ENCODE measurements around the gene RNF168.
"Not testable (repeated sequence)": the region's sequence is repeated elsewhere in the genome, so short reads cannot be mapped to it uniquely, and the experiment has no call there.

The RNF168 gene

DNA sequence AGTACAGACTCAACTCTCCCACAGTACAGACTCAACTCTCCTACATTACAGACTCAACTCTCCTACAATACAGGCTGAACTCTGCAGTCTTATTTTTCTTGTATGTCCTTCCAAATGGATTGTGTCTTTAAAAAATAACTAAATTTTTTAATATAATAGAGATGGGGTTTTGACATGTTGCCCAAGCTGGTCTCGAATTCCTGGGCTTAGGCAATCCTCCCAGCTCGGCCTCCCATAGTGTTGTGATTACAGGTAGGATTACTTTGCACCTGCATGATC lies 40.2 kb downstream of the RNF168 start:
- DNase-seq: no peak

DNA sequence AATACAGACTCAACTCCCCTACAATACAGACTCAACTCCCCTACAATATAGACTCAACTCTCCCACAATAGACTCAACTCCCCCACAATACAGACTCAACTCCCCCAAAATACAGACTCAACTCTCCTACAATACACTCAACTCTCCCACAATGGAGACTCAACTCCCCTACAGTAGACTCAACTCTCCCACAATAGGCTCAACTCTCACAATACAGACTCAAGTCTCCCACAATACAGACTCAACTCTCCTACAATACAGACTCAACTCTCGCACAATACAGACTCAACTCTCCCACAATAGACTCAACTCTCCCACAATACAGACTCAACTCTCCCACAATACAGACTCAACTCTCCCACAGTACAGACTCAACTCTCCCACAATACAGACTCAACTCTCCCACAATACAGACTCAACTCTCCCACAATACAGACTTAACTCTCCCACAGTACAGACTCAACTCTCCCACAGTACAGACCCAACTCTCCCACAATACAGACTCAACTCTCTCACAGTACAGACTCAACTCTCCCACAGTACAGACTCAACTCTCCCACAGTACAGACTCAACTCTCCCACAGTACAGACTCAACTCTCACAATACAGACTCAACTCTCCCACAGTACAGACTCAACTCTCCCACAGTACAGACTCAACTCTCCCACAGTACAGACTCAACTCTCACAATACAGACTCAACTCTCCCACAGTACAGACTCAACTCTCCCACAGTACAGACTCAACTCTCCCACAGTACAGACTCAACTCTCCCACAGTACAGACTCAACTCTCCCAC lies 40.7 kb downstream of the RNF168 start:
- DNase-seq: not testable (repeated sequence)

DNA sequence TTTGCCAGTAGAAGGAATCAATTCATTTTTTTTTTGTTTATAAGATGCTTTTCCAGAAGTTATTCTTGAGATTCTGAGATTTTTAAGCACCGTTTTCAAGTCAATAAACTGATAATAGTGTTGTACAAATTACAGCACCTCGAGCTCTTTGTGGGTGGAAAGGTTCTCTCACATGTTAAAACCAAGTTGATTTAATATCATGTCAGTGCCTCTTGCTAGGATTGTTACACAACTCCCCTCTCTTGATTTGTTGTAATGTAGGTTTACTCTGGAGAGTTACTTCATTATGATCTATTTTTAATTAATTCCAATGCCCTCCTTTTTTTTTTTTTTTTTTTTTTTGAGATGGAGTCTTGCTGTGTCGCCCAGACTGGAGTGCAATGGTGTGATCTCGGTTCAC lies 45.5 kb downstream of the RNF168 start:
- peak; percentile 3 to 17 for DNase-seq

DNA sequence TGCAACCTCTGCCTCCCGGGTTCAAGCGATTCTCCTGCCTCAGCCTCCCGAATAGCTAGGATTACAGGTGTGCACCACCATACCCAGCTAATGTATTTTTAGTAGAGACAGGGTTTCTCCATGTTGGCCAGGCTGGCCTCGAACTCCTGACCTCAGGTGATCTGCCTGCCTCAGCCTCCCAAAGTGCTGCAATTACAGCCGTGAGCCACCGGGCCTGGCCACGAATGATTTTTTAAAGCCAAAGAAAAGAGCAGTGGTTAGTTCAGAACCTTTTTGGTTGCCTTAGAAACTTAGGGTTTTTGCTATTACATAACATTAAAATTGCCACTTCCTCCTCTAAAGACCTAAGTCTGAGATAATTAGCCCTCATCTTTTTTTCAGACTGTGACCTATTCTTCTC lies 46.1 kb downstream of the RNF168 start:
- peak; percentile 77 to 79 for DNase-seq

DNA sequence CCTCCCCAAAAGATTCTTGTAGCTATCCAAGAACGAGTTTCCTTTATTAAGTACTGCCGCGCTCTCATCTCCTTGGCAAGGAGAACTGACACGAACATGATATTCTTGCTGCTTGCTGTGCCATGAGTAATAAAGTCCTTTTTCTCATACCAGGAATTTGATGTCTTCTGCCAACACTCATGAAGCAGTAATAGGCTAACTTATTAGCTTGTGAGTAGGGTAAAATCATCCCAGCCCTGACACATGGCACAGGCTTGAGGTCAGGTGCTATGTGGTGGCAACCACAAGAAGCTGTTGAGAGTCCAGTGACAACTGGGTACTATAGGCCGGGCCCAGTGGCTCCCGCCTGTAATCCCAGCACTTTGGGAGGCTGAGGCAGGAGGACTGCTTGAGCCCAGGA lies 48.6 kb downstream of the RNF168 start:
- DNase-seq: no peak

DNA sequence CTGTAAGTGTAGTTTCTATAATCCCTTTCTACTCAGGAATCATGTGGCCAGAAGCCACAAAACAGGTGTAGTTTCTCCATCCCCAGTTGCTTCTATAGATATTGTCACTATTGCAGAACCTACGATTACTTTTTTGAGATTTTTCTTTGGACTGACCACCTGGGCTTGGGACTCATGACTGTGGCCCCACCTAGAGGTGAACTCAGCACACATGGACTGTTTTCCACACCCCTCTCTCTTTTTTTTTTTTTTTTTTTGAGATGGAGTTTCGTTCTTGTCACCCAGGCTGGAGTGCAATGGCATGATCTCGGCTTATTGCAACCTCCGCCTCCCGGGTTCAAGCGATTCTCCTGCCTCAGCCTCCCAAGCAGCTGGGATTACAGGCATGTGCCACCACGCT lies 58.2 kb downstream of the RNF168 start:
- peak in 1 of 2 donors; percentile 56 for DNase-seq

DNA sequence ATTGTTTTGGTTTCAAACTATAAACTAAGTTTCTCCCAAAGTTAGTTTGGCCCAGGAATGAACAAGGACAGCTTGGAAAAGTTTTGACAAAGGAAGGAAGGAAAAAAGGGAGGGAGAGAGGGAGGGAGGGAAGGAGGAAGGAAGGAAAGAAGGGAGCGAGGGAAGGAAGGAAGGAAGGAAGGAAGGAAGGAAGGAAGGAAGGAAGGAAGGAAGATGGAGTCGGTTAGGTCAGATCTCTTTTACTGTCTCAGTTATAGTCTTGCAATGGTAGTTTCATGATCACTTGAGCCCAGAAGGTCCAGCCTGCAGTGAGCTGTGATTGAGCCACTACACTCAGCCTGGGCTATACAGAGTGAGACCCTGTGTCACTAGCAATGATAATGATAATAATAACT lies 59.1 kb downstream of the RNF168 start:
- DNase-seq: no peak

DNA sequence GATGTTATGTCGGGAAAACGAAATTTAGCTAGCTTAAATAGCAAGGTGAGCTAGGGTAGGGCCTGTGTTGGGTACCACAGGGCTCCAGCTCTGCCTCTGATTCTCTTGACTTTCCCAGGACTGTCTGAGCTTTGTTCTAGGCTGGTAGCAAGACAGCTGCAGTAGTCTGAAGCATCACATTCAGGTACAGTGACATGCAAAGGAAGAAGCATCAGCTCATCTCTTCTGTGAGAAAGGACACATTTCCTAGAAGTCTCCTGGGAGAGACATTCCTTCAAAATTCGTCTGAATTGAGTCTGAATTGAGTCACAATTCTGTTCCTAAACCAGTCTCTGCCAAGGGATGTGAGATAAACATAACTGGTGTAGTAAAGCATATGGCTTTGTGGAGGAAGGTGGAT lies 62.9 kb downstream of the RNF168 start:
- DNase-seq: no peak

DNA sequence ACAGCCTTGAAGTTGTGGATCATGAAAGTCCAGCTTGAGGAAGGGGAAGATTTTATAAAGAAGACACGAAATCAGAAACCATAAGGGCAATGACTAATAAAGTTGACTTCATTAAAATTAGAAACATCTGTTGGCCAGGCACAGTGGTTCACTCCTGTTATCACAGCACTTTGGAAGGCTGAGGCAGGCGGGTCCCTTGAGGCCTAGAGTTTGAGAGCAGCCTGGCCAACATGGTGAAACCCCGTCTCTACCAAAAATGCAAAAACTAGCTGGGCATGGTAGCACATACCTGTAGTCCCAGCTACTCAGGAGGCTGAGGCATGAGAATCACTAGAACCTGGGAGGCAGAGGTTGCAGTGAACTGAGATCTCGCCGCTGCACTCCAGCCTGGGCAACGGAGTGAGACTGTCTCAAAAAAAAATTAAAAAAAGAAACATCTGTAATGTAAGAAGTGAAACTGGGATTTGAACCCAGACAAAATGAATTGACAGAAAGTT lies 63.5 kb downstream of the RNF168 start:
- no peak for DNase-seq

DNA sequence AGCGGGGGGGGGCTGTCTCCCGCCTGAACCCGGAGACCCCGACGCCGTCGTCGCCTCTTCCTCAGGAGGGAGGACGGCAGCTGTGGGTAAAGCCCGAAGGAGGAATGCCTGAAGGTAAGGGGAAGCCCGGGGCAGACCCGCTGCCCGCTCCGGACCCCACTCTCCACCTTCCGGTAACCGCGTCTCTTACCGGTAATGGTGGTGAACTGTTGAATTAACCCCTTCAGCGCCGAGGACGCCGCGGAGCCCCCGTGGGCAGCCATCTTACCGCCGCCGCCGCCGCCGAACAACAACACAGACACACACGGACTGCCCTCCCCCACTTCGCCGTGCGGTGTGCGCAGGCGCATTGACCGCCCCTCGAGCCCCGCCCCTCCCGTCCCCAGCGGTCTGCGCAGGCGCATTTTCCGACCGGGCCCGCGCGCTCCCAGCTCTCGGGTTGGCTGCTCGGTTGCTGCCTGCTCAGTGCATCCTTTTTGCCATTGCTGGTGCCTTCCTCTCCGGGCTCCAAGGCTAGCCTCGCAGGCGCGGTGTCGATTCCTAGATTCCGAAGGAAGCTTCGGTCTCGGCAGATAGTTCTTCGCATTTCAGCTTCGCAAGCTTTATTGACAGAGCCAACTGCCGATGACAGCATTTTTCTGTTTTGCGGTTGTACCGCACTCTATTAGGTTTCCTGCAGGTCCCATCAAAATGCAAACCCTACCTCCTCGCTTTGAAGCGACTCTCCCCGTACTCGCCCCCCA lies 71.3 kb downstream of the RNF168 start, which contains the start of gene UBXN7:
Gene UBXN7 (minus strand): TSS at position 291 of the 743 bp plus-strand sequence. CDS start 28 bp downstream, at position 263.
- peak; percentile 89 to 97 for DNase-seq

DNA sequence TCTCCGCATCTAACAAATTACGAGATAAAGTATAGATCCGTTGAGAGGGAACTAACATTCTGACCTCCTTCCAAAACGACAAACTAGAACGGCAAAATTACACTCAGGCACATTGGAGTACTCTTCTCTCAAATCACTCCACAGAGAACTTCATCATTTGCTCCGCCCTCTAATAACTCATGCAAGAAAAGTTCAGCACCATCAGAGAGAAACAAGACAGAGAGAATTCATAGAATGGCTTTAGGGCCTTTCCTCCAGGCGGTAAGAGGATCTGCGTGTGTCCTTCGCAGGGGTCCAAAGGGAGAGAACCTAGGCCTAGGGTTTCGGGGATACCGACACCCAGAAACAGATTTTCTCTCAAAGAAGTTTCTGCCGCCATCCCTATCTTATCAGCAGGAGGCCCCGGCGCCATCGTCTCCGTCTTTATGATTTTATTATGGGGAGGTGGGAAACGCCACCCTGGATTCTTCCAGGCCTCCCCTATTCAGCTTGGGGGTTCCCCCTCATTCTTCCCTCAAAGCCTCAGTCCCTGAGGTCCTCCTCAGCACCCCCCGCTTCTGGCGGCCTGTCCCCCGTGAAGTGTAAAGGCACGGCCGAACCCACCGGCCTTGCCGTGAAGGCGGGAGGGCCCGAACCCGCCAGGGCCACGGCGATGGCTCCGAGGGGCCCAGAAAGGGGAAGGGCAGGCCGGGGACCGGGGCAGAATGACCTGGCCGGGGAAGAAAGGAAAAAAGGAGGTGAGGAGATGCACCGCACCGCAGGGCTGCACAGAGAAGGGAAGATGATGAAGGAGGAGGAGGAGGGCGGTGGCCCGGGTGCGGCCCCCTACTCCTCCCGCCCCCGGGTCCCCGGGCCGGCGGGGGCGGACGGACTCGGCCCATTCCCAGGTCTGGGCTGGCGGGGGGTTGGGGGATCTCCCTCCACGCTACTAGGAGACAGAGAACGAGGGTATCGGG lies 72.1 kb downstream of the RNF168 start:
- DNase-seq: peak; percentile 29 to 38

DNA sequence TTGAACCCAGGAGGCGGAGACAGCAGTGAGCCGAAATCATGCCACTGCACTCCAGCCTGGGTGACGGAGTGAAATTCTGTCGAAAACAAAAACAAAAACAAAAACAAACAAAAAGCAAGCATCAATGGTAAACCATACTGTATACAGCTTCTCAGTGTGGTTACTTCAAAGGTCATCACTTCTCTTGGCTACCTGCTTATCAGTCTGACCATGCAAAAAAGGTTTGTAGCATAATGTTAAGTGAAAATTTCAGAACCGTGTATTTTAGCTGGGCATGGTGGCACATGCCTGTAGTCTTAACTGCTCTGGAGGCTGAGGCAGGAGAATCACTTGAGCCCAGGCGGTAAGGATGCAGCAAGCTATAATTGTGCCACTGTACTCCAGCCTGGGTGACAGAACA lies 75.5 kb downstream of the RNF168 start:
- no peak for DNase-seq

DNA sequence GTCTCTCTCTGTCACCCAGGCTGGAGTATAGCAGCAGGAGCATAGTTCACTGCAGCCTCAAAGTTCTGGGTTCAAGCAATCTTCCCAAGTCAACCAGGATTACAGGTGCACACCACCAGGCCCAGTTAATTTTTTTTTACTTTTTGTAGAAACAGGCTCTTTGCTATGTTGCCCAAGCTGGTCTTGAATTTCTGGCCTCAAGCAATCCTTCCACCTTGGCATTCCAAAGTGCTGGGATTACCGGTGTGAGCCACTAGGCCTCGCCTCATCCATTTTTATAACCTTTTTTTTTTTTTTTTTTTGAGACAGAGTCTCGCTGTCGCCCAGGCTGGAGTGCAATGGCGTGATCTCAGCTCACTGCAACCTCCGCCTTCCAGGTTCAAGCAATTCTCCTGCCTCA lies 79.1 kb downstream of the RNF168 start:
- not testable (repeated sequence) for DNase-seq

DNA sequence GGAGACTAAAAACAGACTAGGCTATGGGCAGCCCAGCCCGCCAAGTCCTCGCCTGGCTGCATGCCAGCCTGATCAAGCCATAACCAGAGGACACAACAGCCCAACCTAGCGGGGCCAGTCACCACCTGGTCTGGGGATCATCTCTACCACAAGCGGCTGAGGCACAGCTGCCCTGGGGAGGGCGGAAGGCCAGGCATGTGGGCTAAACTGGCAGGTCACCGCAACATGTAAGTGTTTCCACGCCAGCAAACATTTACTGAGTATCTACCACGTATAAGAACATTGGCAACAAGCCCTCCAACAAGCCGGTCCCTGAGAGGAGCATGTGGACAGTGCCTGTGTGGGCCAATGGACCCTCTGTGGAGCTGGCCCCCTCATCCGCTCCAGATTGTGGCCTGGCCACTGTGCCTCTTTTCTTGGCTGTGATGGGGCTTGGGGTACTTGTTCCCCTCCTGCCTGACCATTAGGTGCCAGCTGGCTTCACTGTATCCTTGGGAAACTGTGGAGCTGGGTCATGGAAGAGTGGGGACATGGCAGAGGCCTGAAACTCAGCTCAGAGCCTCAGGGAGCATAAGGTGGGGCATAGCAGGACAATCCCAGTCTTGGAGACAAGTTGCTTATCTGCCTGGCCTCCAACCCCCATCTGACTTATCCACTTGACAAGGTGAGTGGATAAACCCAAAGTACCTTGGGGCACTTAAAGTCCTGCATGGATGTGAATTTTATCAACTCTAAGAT lies 80.4 kb downstream of the RNF168 start:
- DNase-seq: no peak

DNA sequence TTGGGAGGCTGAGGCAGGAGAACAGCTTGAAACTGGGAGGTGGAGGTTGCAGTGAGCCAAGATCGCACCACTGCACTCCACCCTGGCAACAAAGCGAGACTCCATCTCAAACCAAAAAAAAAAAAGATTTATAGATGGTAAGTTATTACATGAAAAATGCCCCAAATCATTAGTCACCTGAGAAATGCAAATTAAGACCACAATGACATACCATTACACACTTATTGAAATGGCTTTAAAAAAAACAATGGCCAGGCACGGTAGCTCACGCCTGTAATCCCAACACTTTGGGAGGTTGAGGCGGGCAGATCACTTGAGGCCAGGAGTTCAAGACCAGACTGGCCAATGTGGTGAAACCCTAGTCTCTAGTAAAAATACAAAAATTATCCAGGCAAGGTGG lies 81.9 kb downstream of the RNF168 start:
- DNase-seq: not testable (repeated sequence)

DNA sequence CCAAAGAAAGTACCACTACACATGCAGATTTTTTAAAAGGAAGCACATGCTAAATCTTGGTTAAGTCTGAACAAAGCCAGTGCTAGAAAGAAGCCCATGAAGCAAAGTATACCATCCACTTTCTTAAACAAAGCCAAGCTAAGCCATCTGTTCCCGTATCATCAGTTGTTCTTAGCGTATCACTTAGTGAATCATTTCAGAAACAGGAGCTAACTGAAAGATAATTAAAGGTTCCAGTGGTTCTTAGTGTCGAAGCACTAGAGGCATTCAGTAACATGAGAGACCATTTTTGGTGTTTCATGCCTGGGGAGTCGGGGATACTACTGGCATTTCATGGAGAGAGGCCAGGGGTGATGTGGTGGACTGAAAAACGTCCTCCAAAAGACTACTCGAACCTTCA lies 84.2 kb downstream of the RNF168 start:
- no peak for DNase-seq
